Loucy (cell line): ENCODE results near the gene SLC16A10.

Experiments
- H2AFZ ChIP-seq: fragments of 200-600 bp; sonication (generic); 2 replicates; pipeline ENCODE4 v1.6.0; 2016; ENCODE audit warnings: antibody characterized with exemption, mild to moderate bottlenecking, low read length, moderate library complexity
- H3F3A ChIP-seq: fragments of 200-600 bp; 2 replicates; pipeline ENCODE4 v1.6.0; 2016; ENCODE audit warnings: antibody characterized with exemption, low read depth, mild to moderate bottlenecking
- H3K27me3 ChIP-seq: fragments of 200-600 bp; sonication (generic); 2 replicates; pipeline ENCODE4 v1.6.1; 2014; ENCODE audit warnings: low read length, mild to moderate bottlenecking; ENCODE audit not compliant: insufficient read depth, poor library complexity, severe bottlenecking
- H3K36me3 ChIP-seq: fragments of 200-600 bp; sonication (generic); 2 replicates; pipeline ENCODE4 v1.6.1; 2016; ENCODE audit warnings: low read length; ENCODE audit not compliant: insufficient read depth
- H3K4me1 ChIP-seq: fragments of 200-600 bp; sonication (generic); 2 replicates; pipeline ENCODE4 v1.5.1; 2014; ENCODE audit warnings: low read length, mild to moderate bottlenecking; ENCODE audit not compliant: insufficient read depth, poor library complexity, severe bottlenecking
- H3K4me2 ChIP-seq: fragments of 200-600 bp; sonication (generic); 2 replicates; pipeline ENCODE4 v1.6.0; 2014; ENCODE audit warnings: antibody characterized with exemption, low read length, low read depth, mild to moderate bottlenecking; ENCODE audit not compliant: poor library complexity, severe bottlenecking
- H3K4me3 ChIP-seq: fragments of 200-600 bp; sonication (generic); 2 replicates; pipeline ENCODE4 v1.5.1; 2014; ENCODE audit warnings: low read length, mild to moderate bottlenecking, mixed read lengths; ENCODE audit not compliant: poor library complexity, severe bottlenecking
- H3K79me2 ChIP-seq: fragments of 200-600 bp; sonication (generic); 2 replicates; pipeline ENCODE4 v1.6.1; 2014; ENCODE audit warnings: low read length; ENCODE audit not compliant: insufficient read depth
- H3K9ac ChIP-seq: fragments of 200-600 bp; sonication (generic); 2 replicates; pipeline ENCODE4 v1.6.0; 2014; ENCODE audit warnings: mild to moderate bottlenecking, low read depth, low read length, moderate library complexity; ENCODE audit not compliant: poor library complexity, severe bottlenecking
- H3K9me2 ChIP-seq: fragments of 200-600 bp; sonication (generic); replicated peaks from 2 replicates; pipeline ENCODE4 v1.6.1; 2016; ENCODE audit warnings: low read depth, low read length, mixed read lengths
- H3K9me3 ChIP-seq: fragments of 200-600 bp; sonication (generic); 2 replicates; pipeline ENCODE4 v1.6.1; 2014; ENCODE audit warnings: mild to moderate bottlenecking, antibody characterized with exemption, low read length, low read depth; ENCODE audit not compliant: insufficient read depth
- H4K20me1 ChIP-seq: fragments of 200-600 bp; sonication (generic); 2 replicates; pipeline ENCODE4 v1.6.0; 2014; ENCODE audit warnings: antibody characterized with exemption, low read length, mild to moderate bottlenecking; ENCODE audit not compliant: insufficient read depth, poor library complexity, severe bottlenecking
- CTCF ChIP-seq: fragments of 200-600 bp; sonication (generic); conservative IDR thresholded peaks from 2 replicates; pipeline ENCODE4 v1.5.1; 2014; ENCODE audit warnings: mild to moderate bottlenecking, antibody characterized with exemption, low read length
- EZH2phosphoT487 ChIP-seq: fragments of 200-600 bp; IDR thresholded peaks from 2 replicates; pipeline ENCODE4 v1.6.1; 2018; ENCODE audit warnings: antibody characterized with exemption, mild to moderate bottlenecking, moderate library complexity, borderline replicate concordance

The SLC16A10 gene

GRCh38 chr6:111121789-111122350 is 34.6 kb downstream of the SLC16A10 start:
- H3K79me2 ChIP-seq = peaks cover 45% of the 10 kb centered on the region
- H3K4me3 ChIP-seq = no peak overlapping the region
- TF ChIP-seq EZH2phosphoT487 (no peak), CTCF (no peak)
- no peaks in the 10 kb centered on the region for H3F3A ChIP-seq
- no peaks in the 10 kb centered on the region for H4K20me1 ChIP-seq
- peak overlapping the region; percentile 20 for H3K4me2 ChIP-seq
- H3K27me3 ChIP-seq = no peaks in the 10 kb centered on the region
- no peaks in the 10 kb centered on the region for H3K9me2 ChIP-seq
- peaks cover 15% of the 10 kb centered on the region for H3K36me3 ChIP-seq
- H3K4me1 ChIP-seq = peaks cover 16% of the 10 kb centered on the region
- 0 out of 2 replicates have a peak, but pooled peaks cover 7% of the 10 kb centered on the region for H3K9me3 ChIP-seq
- H3K9ac ChIP-seq = no peak overlapping the region
- H2AFZ ChIP-seq = no peak overlapping the region

GRCh38 chr6:111122458-111123286 is 35.4 kb downstream of the SLC16A10 start:
- no peak overlapping the region for H3K9ac ChIP-seq
- H3K36me3 ChIP-seq = peaks cover 15% of the 10 kb centered on the region
- no peaks in the 10 kb centered on the region for H3K27me3 ChIP-seq
- H2AFZ ChIP-seq = no peak overlapping the region
- no peaks in the 10 kb centered on the region for H3K9me2 ChIP-seq
- peaks cover 49% of the 10 kb centered on the region for H3K79me2 ChIP-seq
- peaks cover 16% of the 10 kb centered on the region for H3K4me1 ChIP-seq
- H3F3A ChIP-seq = no peaks in the 10 kb centered on the region
- 0 out of 2 replicates have a peak, but pooled peaks cover 7% of the 10 kb centered on the region for H3K9me3 ChIP-seq
- H4K20me1 ChIP-seq = no peaks in the 10 kb centered on the region
- no peak overlapping the region for H3K4me3 ChIP-seq
- TF ChIP-seq EZH2phosphoT487 (no peak), CTCF (no peak)
- peak overlapping the region; percentile 20 for H3K4me2 ChIP-seq

DNA sequence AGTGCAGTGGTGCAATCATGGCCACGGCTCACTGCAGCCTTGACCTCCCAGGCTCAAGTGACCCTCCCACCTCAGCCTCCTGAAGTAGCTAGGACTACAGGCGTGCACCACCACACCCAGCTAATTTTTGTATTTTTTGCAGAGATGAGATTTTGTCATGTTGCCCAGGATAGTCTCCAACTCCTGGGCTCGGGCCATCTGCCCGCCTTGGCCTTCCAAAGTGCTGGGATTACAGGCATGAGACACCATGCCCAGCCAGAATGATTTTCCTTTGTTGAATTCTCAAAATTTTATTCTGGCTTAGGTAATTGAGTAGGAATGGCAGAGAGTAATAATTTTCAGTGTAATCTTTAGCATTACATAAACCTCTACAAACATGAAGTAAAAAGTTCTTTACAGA is 37.1 kb downstream of the SLC16A10 start:
- TF ChIP-seq CTCF (no peak), EZH2phosphoT487 (no peak)
- Histone ChIP-seq H3K36me3 (peaks cover 7% of the 10 kb centered on the region), H3K79me2 (peaks cover 52% of the 10 kb centered on the region), H3K4me2 (no peak overlapping the region), H4K20me1 (no peaks in the 10 kb centered on the region), H3K9me2 (no peaks in the 10 kb centered on the region), H3K27me3 (no peaks in the 10 kb centered on the region), H3K4me1 (peaks cover 16% of the 10 kb centered on the region), H3K4me3 (no peak overlapping the region), H3K9ac (no peak overlapping the region), H3K9me3 (0 out of 2 replicates have a peak, but pooled peaks cover 3% of the 10 kb centered on the region), H2AFZ (no peak overlapping the region), H3F3A (no peaks in the 10 kb centered on the region)
